Osteoblast (primary cell): ENCODE measurements around the gene MGAT4C. TPM values are rescaled to one million over a fixed set of nuclear protein-coding genes. Genes with fewer than 3 reads are reported as not detected.

Experiments used
- DNase-seq: peaks from one replicate; pipeline ENCODE4 v3.0.0; 2011; ENCODE audit warnings: low spot score, mixed read lengths; ENCODE audit not compliant: insufficient read length; ENCODE audit errors: missing footprints
- H2AFZ ChIP-seq: 2 replicates; pipeline ENCODE4 v1.6.0; 2011; ENCODE audit warnings: mild to moderate bottlenecking, low read length
- H3K27ac ChIP-seq: 2 replicates; pipeline ENCODE4 v1.5.1; 2011; ENCODE audit warnings: mild to moderate bottlenecking, low read depth, low read length, moderate library complexity
- H3K27me3 ChIP-seq: 2 replicates; pipeline ENCODE4 v1.6.0; 2012; ENCODE audit warnings: mild to moderate bottlenecking, control low read depth, inconsistent platforms, low read length, moderate library complexity; ENCODE audit not compliant: insufficient read depth
- H3K36me3 ChIP-seq: 2 replicates; pipeline ENCODE4 v1.5.1; 2011; ENCODE audit warnings: mild to moderate bottlenecking, low read length, control low read depth, moderate library complexity; ENCODE audit not compliant: insufficient read depth
- H3K4me1 ChIP-seq: 2 replicates; pipeline ENCODE4 v1.5.1; 2011; ENCODE audit warnings: mild to moderate bottlenecking, low read length, control low read depth, moderate library complexity; ENCODE audit not compliant: insufficient read depth
- H3K4me2 ChIP-seq: 2 replicates; pipeline ENCODE4 v1.6.0; 2011; ENCODE audit warnings: mild to moderate bottlenecking, low read length; ENCODE audit not compliant: insufficient read depth
- H3K4me3 ChIP-seq: fragments of 200-600 bp; sonication (generic); 3 replicates; pipeline ENCODE4 v1.5.1; 2012; ENCODE audit warnings: mild to moderate bottlenecking, low read length, inconsistent platforms; ENCODE audit not compliant: insufficient read depth
- H3K79me2 ChIP-seq: 2 replicates; pipeline ENCODE4 v1.6.0; 2012; ENCODE audit warnings: mild to moderate bottlenecking, low read length, control low read depth, inconsistent platforms; ENCODE audit not compliant: insufficient read depth
- H3K9me3 ChIP-seq: 2 replicates; pipeline ENCODE4 v1.5.1; 2011; ENCODE audit warnings: low read depth, low read length, control low read depth
- H4K20me1 ChIP-seq: 2 replicates; pipeline ENCODE4 v1.6.0; 2012; ENCODE audit warnings: mild to moderate bottlenecking, low read length, control low read depth; ENCODE audit not compliant: insufficient read depth
- total RNA-seq: library from RNA; depleted of rRNA; stranded (reverse); fragments of >200 nt; gene quantifications from 2 replicates; pipeline ENCODE4 v1.2.3, GENCODE V29; 2012
- TF ChIP-seq, protein P1 (sequence below): IDR thresholded peaks from 2 replicates; pipeline ENCODE4 v1.5.1; 2011; ENCODE audit warnings: mild to moderate bottlenecking, low read depth, low read length, moderate library complexity; ENCODE audit errors: extremely low read depth

Gene MGAT4C
- total RNA-seq, 1 donor, result not detected

GRCh38 chr12:86265329-86265695 is 9.1 kb upstream of the MGAT4C start:
- Histone ChIP-seq H2AFZ (peak overlapping the region; percentile 72), H3K4me2 (peak overlapping the region; percentile 71), H3K9me3 (no peaks in the 10 kb centered on the region), H3K27ac (no peak overlapping the region), H3K79me2 (no peaks in the 10 kb centered on the region), H3K27me3 (no peaks in the 10 kb centered on the region), H3K4me1 (no peaks in the 10 kb centered on the region), H3K4me3 (peak overlapping the region; percentile 51), H3K36me3 (no peaks in the 10 kb centered on the region), H4K20me1 (no peaks in the 10 kb centered on the region)
- no peak for DNase-seq
- TF ChIP-seq, protein P1, sequence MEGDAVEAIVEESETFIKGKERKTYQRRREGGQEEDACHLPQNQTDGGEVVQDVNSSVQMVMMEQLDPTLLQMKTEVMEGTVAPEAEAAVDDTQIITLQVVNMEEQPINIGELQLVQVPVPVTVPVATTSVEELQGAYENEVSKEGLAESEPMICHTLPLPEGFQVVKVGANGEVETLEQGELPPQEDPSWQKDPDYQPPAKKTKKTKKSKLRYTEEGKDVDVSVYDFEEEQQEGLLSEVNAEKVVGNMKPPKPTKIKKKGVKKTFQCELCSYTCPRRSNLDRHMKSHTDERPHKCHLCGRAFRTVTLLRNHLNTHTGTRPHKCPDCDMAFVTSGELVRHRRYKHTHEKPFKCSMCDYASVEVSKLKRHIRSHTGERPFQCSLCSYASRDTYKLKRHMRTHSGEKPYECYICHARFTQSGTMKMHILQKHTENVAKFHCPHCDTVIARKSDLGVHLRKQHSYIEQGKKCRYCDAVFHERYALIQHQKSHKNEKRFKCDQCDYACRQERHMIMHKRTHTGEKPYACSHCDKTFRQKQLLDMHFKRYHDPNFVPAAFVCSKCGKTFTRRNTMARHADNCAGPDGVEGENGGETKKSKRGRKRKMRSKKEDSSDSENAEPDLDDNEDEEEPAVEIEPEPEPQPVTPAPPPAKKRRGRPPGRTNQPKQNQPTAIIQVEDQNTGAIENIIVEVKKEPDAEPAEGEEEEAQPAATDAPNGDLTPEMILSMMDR, result no peak

DNA sequence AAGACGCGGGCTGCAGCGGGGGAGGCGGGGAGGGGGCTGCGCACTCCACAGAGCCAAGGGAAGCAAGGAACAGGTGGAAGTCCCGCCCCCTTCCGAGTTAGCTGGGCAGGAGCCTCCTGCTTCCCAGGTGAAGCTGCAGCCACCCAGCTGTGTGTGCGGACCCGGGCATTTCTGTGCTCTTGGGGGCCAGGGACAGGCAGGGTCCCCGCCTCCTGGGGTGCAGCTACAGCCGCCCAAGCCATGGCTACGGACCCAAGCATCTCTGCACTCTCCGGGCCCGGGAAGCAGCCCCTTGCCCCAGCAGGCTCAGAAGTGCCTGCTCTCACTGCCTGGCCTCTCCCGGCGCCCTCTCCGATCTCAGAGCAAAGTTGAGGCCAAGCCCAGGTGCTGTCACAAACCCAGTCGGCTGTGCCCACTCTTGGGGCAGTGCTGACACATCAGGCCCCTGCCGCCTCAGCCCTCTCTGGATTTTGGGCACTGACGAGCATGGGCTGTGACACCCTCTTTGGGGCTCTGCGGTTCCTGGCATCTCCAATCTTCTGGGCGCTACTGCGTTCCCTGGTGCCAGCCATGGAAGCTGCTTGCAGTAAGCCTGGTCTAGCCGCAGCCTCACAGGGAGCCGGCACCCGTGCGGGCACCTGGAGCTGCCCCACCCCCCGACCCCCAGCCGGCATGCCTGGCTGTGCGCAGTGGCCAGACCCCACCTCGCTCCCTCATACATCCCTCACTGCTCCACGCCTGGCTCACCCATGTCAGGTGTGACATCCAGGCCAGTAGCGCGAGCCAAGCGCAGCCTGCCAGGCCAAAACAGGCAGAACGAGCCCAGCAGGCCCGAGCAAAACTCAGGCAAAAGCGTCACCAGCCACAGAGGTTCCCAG is 8.5 kb upstream of the MGAT4C start:
- no peaks in the 10 kb centered on the region for H3K27me3 ChIP-seq
- no peak overlapping the region for H3K27ac ChIP-seq
- DNase-seq, result peak; percentile 36
- peak overlapping the region; percentile 72 for H2AFZ ChIP-seq
- no peaks in the 10 kb centered on the region for H3K36me3 ChIP-seq
- peak overlapping the region; percentile 51 for H3K4me3 ChIP-seq
- H4K20me1 ChIP-seq, result no peaks in the 10 kb centered on the region
- H3K9me3 ChIP-seq, result no peaks in the 10 kb centered on the region
- no peaks in the 10 kb centered on the region for H3K79me2 ChIP-seq
- H3K4me2 ChIP-seq, result peak overlapping the region; percentile 71
- H3K4me1 ChIP-seq, result no peaks in the 10 kb centered on the region
- TF ChIP-seq, protein P1, result no peak

- Histone ChIP-seq H3K4me3 (no peak overlapping the region), H3K9me3 (no peaks in the 10 kb centered on the region), H3K27me3 (no peaks in the 10 kb centered on the region), H3K4me1 (no peaks in the 10 kb centered on the region), H3K79me2 (no peaks in the 10 kb centered on the region), H3K4me2 (no peak overlapping the region), H4K20me1 (no peaks in the 10 kb centered on the region), H3K36me3 (no peaks in the 10 kb centered on the region), H2AFZ (no peak overlapping the region), H3K27ac (no peak overlapping the region)
- DNase-seq, result no peak
- TF ChIP-seq, protein P1, result no peak
These were observed 5.4 kb upstream of the MGAT4C start for GRCh38 chr12:86261578-86261977.

- TF ChIP-seq, protein P1, result no peak
- H3K4me1 ChIP-seq, result no peaks in the 10 kb centered on the region
- no peak overlapping the region for H3K4me2 ChIP-seq
- no peak overlapping the region for H3K4me3 ChIP-seq
- no peaks in the 10 kb centered on the region for H4K20me1 ChIP-seq
- H3K27ac ChIP-seq, result no peak overlapping the region
- no peaks in the 10 kb centered on the region for H3K79me2 ChIP-seq
- no peaks in the 10 kb centered on the region for H3K9me3 ChIP-seq
- no peaks in the 10 kb centered on the region for H3K36me3 ChIP-seq
- H2AFZ ChIP-seq, result no peak overlapping the region
- H3K27me3 ChIP-seq, result no peaks in the 10 kb centered on the region
- DNase-seq, result peak; percentile 38
These were observed 5.0 kb upstream of the MGAT4C start for GRCh38 chr12:86261142-86261541.
